ENCODE data around the gene EPS8L1. TPM values are rescaled to one million over a fixed set of nuclear protein-coding genes. Genes with fewer than 3 reads are reported as not detected.

The EPS8L1 gene
- total RNA-seq, 1 donor from 2014 or later = 30.5 TPM

DNA sequence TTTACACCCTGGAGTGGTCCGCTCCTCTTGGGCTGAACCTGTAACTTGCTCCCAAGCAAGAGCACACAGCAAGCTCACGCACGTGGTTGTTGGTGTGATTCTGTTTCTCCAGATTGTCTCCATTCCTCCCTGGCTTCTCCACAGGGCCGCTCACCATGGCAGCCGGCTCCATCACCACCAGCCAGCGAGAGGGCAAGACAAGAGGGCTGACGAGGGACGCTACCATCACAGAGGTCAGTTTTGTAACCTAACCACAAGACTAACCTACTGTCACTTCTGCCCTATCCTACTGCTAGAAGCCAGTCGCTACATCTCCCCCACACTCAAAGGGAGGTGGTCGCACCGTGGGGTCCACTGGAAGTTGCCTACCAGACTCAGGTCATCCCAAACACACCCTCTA lies 33.0 kb upstream of the EPS8L1 start:
- Histone ChIP-seq H3K27me3 (ENCODE audit: control insufficient read depth, insufficient read depth, low read length) (no peaks in the 10 kb centered on the region), H3K36me3 (ENCODE audit: control insufficient read depth, insufficient read depth, low read length) (peaks cover 4% of the 10 kb centered on the region), H3K4me3 (ENCODE audit: low read depth, low read length) (no peak overlapping the region)
- TF ChIP-seq, protein P1, sequence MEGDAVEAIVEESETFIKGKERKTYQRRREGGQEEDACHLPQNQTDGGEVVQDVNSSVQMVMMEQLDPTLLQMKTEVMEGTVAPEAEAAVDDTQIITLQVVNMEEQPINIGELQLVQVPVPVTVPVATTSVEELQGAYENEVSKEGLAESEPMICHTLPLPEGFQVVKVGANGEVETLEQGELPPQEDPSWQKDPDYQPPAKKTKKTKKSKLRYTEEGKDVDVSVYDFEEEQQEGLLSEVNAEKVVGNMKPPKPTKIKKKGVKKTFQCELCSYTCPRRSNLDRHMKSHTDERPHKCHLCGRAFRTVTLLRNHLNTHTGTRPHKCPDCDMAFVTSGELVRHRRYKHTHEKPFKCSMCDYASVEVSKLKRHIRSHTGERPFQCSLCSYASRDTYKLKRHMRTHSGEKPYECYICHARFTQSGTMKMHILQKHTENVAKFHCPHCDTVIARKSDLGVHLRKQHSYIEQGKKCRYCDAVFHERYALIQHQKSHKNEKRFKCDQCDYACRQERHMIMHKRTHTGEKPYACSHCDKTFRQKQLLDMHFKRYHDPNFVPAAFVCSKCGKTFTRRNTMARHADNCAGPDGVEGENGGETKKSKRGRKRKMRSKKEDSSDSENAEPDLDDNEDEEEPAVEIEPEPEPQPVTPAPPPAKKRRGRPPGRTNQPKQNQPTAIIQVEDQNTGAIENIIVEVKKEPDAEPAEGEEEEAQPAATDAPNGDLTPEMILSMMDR (IDR thresholded peaks at IDR 0.05; ENCODE audit: insufficient read depth, low read length, poor library complexity, severe bottlenecking) = no peak
- DNase-seq (ENCODE audit: low read depth) = no peak

DNA sequence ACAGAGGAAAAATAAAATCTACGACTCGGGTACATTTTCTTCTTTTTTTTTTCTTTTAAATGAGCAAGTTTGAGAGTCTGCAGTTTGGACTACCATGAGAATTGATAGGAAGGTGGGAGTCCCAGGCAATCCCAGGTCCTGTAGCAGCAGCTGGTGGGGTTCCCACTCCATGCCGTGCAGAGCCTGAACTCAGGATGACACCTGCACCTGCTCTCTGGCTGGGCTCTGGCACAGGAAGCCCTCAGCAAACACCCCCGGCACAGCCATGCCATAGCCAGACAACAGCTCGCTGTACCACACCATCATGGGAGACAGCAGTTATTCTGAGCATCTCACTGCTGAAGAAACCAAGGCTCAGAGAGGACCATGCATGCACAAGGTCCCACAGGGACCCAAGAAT lies 31.4 kb upstream of the EPS8L1 start:
- TF ChIP-seq, protein P1 (IDR thresholded peaks at IDR 0.05; ENCODE audit: insufficient read depth, low read length, poor library complexity, severe bottlenecking) = no peak
- no peak for DNase-seq (ENCODE audit: low read depth)
- Histone ChIP-seq H3K4me3 (ENCODE audit: low read depth, low read length) (no peak overlapping the region), H3K36me3 (ENCODE audit: control insufficient read depth, insufficient read depth, low read length) (peaks cover 4% of the 10 kb centered on the region), H3K27me3 (ENCODE audit: control insufficient read depth, insufficient read depth, low read length) (no peaks in the 10 kb centered on the region)

DNA sequence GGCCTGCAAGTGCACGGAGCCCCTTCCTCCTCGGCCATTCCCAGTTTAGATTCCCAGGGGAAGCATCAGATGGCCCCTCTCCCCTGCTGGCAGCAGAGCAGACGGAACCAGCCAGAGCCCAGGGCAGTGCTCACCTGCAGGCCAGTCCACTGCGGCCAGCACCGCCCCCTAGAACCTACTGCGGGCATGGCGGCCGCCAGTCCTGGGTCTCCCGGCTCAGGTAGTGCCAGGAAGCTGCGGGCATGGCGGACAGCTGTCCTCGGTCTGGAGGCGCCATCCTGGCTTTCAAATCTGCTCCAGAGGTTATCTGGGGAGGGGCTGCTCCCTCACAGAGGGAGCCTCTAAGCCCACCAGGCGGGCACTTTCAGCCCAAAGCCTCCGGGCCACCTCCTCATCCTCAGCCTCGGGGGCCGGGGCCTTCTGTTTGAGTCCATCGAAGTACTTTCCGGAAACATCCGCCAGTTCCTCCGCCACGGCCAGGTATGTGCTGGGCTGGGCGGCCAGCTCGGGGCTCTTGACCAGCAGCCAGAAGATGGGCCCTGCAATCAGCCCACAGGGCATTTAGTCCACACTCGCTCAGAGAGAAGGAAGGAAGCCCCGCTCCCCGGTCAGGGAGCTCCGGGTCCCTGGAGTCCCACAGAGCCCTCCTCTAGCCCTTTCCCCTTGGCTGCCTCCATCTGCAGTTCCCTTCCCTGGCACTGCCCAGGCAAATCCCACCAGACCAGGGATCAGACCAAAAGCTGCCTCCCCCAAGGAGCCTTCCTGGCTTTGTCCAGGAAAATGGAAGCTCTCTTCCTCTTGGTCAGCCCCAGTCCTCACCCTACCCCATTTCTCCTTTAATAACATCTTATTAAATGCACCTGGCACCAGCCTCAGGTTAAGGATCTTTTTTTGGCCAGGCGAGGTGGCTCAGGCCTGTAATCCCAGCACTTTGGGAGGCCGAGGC lies 30.6 kb upstream of the EPS8L1 start:
- peaks cover 4% of the 10 kb centered on the region for H3K36me3 ChIP-seq (ENCODE audit: control insufficient read depth, insufficient read depth, low read length)

DNA sequence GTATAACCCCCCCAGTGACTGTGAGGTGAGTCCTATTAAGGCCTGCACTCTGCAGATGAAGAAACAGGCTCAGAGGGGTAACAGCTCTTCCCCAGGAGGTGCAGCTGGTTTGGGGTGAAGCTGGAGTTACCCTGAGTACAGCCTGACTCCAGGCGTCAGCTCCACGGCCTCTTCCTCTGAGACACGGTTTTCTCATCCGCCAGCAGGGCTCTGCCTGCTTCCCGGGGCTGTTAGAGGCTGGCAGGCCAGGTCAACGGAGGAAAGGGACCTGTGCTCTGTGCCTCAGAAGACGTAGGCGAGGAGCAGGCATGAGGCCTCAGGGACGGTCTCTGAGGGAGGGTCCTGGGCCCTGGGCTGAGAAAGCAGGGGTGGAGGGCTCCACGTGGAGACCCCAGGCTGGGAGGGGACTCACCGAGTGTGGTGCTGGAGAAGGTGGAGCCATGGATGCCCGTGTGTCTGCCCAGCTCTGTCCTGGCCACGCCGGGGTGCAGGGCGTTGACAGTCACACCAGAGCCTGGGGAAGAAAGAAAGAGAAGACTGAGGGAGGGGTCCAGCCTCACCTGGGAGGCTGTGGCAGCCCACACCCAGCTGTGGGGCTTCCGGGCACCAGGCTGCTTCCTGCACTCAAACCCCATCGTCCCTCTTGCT lies 28.6 kb upstream of the EPS8L1 start:
- no peak overlapping the region for H3K4me3 ChIP-seq (ENCODE audit: low read depth, low read length)
- no peak for DNase-seq (ENCODE audit: low read depth)
- TF ChIP-seq, protein P1 (IDR thresholded peaks at IDR 0.05; ENCODE audit: insufficient read depth, low read length, poor library complexity, severe bottlenecking) = no peak
- H3K27me3 ChIP-seq (ENCODE audit: control insufficient read depth, insufficient read depth, low read length) = no peaks in the 10 kb centered on the region
- peaks cover 4% of the 10 kb centered on the region for H3K36me3 ChIP-seq (ENCODE audit: control insufficient read depth, insufficient read depth, low read length)

More for the DNA sequence above, 30.6 kb upstream of the EPS8L1 start:
- Histone ChIP-seq H3K27me3 (ENCODE audit: control insufficient read depth, insufficient read depth, low read length) (no peaks in the 10 kb centered on the region), H3K4me3 (ENCODE audit: low read depth, low read length) (no peak overlapping the region)
- no peak for DNase-seq (ENCODE audit: low read depth)
- TF ChIP-seq, protein P1 (IDR thresholded peaks at IDR 0.05; ENCODE audit: insufficient read depth, low read length, poor library complexity, severe bottlenecking) = no peak

DNA sequence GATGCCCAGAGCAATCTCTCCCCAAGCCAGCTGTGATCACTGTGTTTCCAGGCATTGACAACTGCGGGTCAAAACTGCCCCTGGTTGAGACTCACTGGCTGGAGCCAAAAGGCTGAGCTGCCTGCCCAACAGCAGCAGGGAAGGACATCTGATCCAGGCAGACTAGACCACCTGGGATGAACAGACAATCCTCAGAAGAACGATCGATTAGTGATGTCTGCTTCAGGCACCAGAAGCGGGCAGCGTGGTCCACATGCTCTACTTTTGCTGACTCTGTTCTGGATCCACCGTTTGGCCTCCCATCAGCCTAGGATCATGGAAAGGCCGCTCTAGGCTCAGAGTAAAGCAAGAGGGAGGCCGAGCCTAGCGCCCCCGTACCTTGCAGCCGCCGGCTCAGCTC lies 27.7 kb upstream of the EPS8L1 start:
- DNase-seq (ENCODE audit: low read depth) = no peak
- TF ChIP-seq, protein P1 (IDR thresholded peaks at IDR 0.05; ENCODE audit: insufficient read depth, low read length, poor library complexity, severe bottlenecking) = no peak
- Histone ChIP-seq H3K4me3 (ENCODE audit: low read depth, low read length) (no peak overlapping the region), H3K27me3 (ENCODE audit: control insufficient read depth, insufficient read depth, low read length) (no peaks in the 10 kb centered on the region), H3K36me3 (ENCODE audit: control insufficient read depth, insufficient read depth, low read length) (peaks cover 4% of the 10 kb centered on the region)

Data from kidney epithelial cell (primary cell).